Astrocyte (in vitro differentiated cells and primary cell): ENCODE data around the gene OPRL1. TPM values are rescaled to one million over a fixed set of nuclear protein-coding genes. Genes with fewer than 3 reads are reported as not detected.

ENCODE experiments used
- DNase-seq: peaks from one replicate; pipeline ENCODE4 v3.0.0-alpha.2; 2010; ENCODE audit warnings: low read depth
- FAIRE-seq: peaks from 2 replicates; lab custom pipeline; 2011; peaks lifted over from hg19 to GRCh38; lab: Jason Lieb, UNC
- H2AFZ ChIP-seq: 2 replicates; pipeline ENCODE4 v1.6.0; 2012; ENCODE audit warnings: low read depth, low read length, inconsistent platforms
- H3K27ac ChIP-seq: 2 replicates; pipeline ENCODE4 v1.5.1; 2011; ENCODE audit warnings: low read depth, low read length, inconsistent platforms
- H3K27me3 ChIP-seq: 2 replicates; pipeline ENCODE4 v1.6.0; 2011; ENCODE audit warnings: low read length, inconsistent platforms; ENCODE audit not compliant: insufficient read depth
- H3K36me3 ChIP-seq: 2 replicates; pipeline ENCODE4 v1.5.1; 2011; ENCODE audit warnings: low read length, inconsistent platforms; ENCODE audit not compliant: insufficient read depth
- H3K4me1 ChIP-seq: 2 replicates; pipeline ENCODE4 v1.5.1; 2011; ENCODE audit warnings: low read length, inconsistent platforms; ENCODE audit not compliant: insufficient read depth
- H3K4me2 ChIP-seq: 2 replicates; pipeline ENCODE4 v1.6.0; 2012; ENCODE audit warnings: low read length, inconsistent platforms
- H3K4me3 ChIP-seq: 2 replicates; pipeline ENCODE4 v1.5.1; 2011; ENCODE audit warnings: low read depth, mild to moderate bottlenecking, low read length, inconsistent platforms; ENCODE audit not compliant: insufficient read depth
- H3K79me2 ChIP-seq: 2 replicates; pipeline ENCODE4 v1.6.0; 2012; ENCODE audit warnings: mild to moderate bottlenecking, low read length, inconsistent platforms; ENCODE audit not compliant: insufficient read depth
- H3K9ac ChIP-seq: 2 replicates; pipeline ENCODE4 v1.6.0; 2012; ENCODE audit warnings: mild to moderate bottlenecking, low read length, inconsistent platforms
- H3K9me3 ChIP-seq: 2 replicates; pipeline ENCODE4 v1.5.1; 2012; ENCODE audit warnings: low read depth, mild to moderate bottlenecking, low read length, inconsistent platforms; ENCODE audit not compliant: insufficient read depth
- H4K20me1 ChIP-seq: 2 replicates; pipeline ENCODE4 v1.6.0; 2012; ENCODE audit warnings: low read length, inconsistent platforms; ENCODE audit not compliant: insufficient read depth
- H3K27ac Mint-ChIP-seq: one replicate; pipeline ENCODE4 v1.8.0; 2021; ENCODE audit warnings: mild to moderate bottlenecking, mixed read lengths; ENCODE audit not compliant: unreplicated experiment
- H3K27me3 Mint-ChIP-seq: one replicate; pipeline ENCODE4 v1.8.0; 2021; ENCODE audit warnings: low read depth, mixed read lengths; ENCODE audit not compliant: unreplicated experiment
- H3K36me3 Mint-ChIP-seq: one replicate; pipeline ENCODE4 v1.8.0; 2021; ENCODE audit warnings: low read depth, mixed read lengths; ENCODE audit not compliant: unreplicated experiment
- H3K4me1 Mint-ChIP-seq: one replicate; pipeline ENCODE4 v1.8.0; 2021; ENCODE audit warnings: low read depth, mixed read lengths; ENCODE audit not compliant: unreplicated experiment
- H3K4me3 Mint-ChIP-seq: one replicate; pipeline ENCODE4 v1.8.0; 2021; ENCODE audit warnings: mild to moderate bottlenecking, moderate library complexity, mixed read lengths; ENCODE audit not compliant: unreplicated experiment
- H3K9me3 Mint-ChIP-seq: one replicate; pipeline ENCODE4 v1.8.0; 2021; ENCODE audit warnings: mild to moderate bottlenecking, mixed read lengths; ENCODE audit not compliant: unreplicated experiment
- CTCF ChIP-seq: IDR thresholded peaks from 2 replicates; pipeline ENCODE4 v1.5.1; 2011; ENCODE audit warnings: low read depth, mild to moderate bottlenecking, inconsistent platforms, low read length, moderate library complexity; ENCODE audit not compliant: insufficient read depth
- EZH2 ChIP-seq: IDR thresholded peaks from 2 replicates; pipeline ENCODE4 v1.6.1; 2012; ENCODE audit warnings: mild to moderate bottlenecking, low read length, inconsistent platforms; ENCODE audit not compliant: insufficient read depth
- total RNA-seq: library from RNA; stranded (reverse); gene quantifications from 2 replicates; pipeline ENCODE4 v1.2.1, GENCODE V29; 2021

The OPRL1 gene
- total RNA-seq, 1 donor from 2014 or later = 2.8 TPM

- no peak overlapping the region for H3K27ac ChIP-seq
- DNase-seq (no peak), FAIRE-seq (no peak)
- H3K4me1 ChIP-seq = peaks cover 3% of the 10 kb centered on the region
- no peak for TF ChIP-seq CTCF
- Mint-ChIP-seq H3K27ac (no peak overlapping the region), H3K4me1 (peaks cover 6% of the 10 kb centered on the region), H3K4me3 (no peak overlapping the region), H3K27me3 (peaks cover 2% of the 10 kb centered on the region), H3K9me3 (peaks cover 2% of the 10 kb centered on the region), H3K36me3 (peaks cover 19% of the 10 kb centered on the region)
- H3K27me3 ChIP-seq = peaks cover 3% of the 10 kb centered on the region
- peaks cover 2% of the 10 kb centered on the region for H3K36me3 ChIP-seq
- H3K79me2 ChIP-seq = no peaks in the 10 kb centered on the region
- no peaks in the 10 kb centered on the region for H3K9me3 ChIP-seq
- H2AFZ ChIP-seq = no peak overlapping the region
- H3K4me3 ChIP-seq = no peak overlapping the region
- no peak overlapping the region for H3K9ac ChIP-seq
- H3K4me2 ChIP-seq = no peak overlapping the region
- peaks cover 41% of the 10 kb centered on the region for H4K20me1 ChIP-seq
Measured at GRCh38 chr20:64033981-64034493, 45.8 kb upstream of the OPRL1 start.

GRCh38 chr20:64035066-64035932 lies 44.6 kb upstream of the OPRL1 start:
- no peak overlapping the region for H3K4me2 ChIP-seq

More at GRCh38 chr20:64035066-64035932, 44.6 kb upstream of the OPRL1 start:
- H3K36me3 Mint-ChIP-seq = peaks cover 13% of the 10 kb centered on the region
- no peak overlapping the region for H3K9ac ChIP-seq
- peaks cover 8% of the 10 kb centered on the region for H3K27me3 Mint-ChIP-seq
- FAIRE-seq = no peak
- no peak overlapping the region for H3K4me3 Mint-ChIP-seq
- no peaks in the 10 kb centered on the region for H3K9me3 ChIP-seq
- H3K79me2 ChIP-seq = no peaks in the 10 kb centered on the region
- peaks cover 7% of the 10 kb centered on the region for H3K4me1 Mint-ChIP-seq
- H3K4me1 ChIP-seq = peaks cover 3% of the 10 kb centered on the region
- TF ChIP-seq CTCF = no peak
- no peak for TF ChIP-seq EZH2
- peaks cover 2% of the 10 kb centered on the region for H3K9me3 Mint-ChIP-seq
- peaks cover 36% of the 10 kb centered on the region for H4K20me1 ChIP-seq
- H3K4me3 ChIP-seq = no peak overlapping the region
- H3K36me3 ChIP-seq = peaks cover 2% of the 10 kb centered on the region
- H2AFZ ChIP-seq = no peak overlapping the region
- H3K27me3 ChIP-seq = peaks cover 14% of the 10 kb centered on the region
- H3K27ac ChIP-seq = no peak overlapping the region
- no peak for DNase-seq
- no peak overlapping the region for H3K27ac Mint-ChIP-seq
